Rectal smooth muscle tissue (tissue), 1 donor: ENCODE measurements around the gene CRTC1.

ENCODE experiments used
- H3K27ac ChIP-seq: one replicate; pipeline ENCODE4 v1.7.0; 2013; ENCODE audit warnings: low read depth, low read length, inconsistent platforms
- H3K27me3 ChIP-seq: one replicate; pipeline ENCODE4 v1.7.0; 2013; ENCODE audit warnings: low read length; ENCODE audit not compliant: control insufficient read depth, insufficient read depth
- H3K36me3 ChIP-seq: one replicate; pipeline ENCODE4 v1.7.0; 2013; ENCODE audit warnings: low read length; ENCODE audit not compliant: control insufficient read depth, insufficient read depth
- H3K4me1 ChIP-seq: one replicate; pipeline ENCODE4 v1.7.0; 2013; ENCODE audit warnings: low read length; ENCODE audit not compliant: control insufficient read depth, insufficient read depth
- H3K4me3 ChIP-seq: one replicate; pipeline ENCODE4 v1.7.0; 2013; ENCODE audit warnings: low read length
- H3K9ac ChIP-seq: one replicate; pipeline ENCODE4 v1.7.0; 2013; ENCODE audit warnings: low read length

CRTC1 gene

GRCh38 chr19:18666784-18667183 lies 16.7 kb upstream of the CRTC1 start:
- Histone ChIP-seq H3K27ac (peak overlapping the region; percentile 91), H3K9ac (no peak overlapping the region), H3K4me1 (peaks cover 20% of the 10 kb centered on the region), H3K27me3 (no peaks in the 10 kb centered on the region), H3K36me3 (peaks cover 19% of the 10 kb centered on the region), H3K4me3 (no peak overlapping the region)

- Histone ChIP-seq H3K27ac (no peak overlapping the region), H3K4me1 (peaks cover 27% of the 10 kb centered on the region), H3K9ac (no peak overlapping the region), H3K27me3 (no peaks in the 10 kb centered on the region), H3K4me3 (no peak overlapping the region), H3K36me3 (peaks cover 19% of the 10 kb centered on the region)
Observed at GRCh38 chr19:18667531-18668251, 15.8 kb upstream of the CRTC1 start.

GRCh38 chr19:18668252-18668631 lies 15.2 kb upstream of the CRTC1 start:
- Histone ChIP-seq H3K4me1 (peaks cover 26% of the 10 kb centered on the region), H3K27me3 (no peaks in the 10 kb centered on the region), H3K4me3 (no peak overlapping the region), H3K27ac (no peak overlapping the region), H3K9ac (no peak overlapping the region), H3K36me3 (peaks cover 19% of the 10 kb centered on the region)

GRCh38 chr19:18668744-18669523 lies 14.5 kb upstream of the CRTC1 start:
- Histone ChIP-seq H3K9ac (no peak overlapping the region), H3K27me3 (no peaks in the 10 kb centered on the region), H3K36me3 (peaks cover 19% of the 10 kb centered on the region), H3K27ac (no peak overlapping the region), H3K4me1 (peaks cover 23% of the 10 kb centered on the region), H3K4me3 (no peak overlapping the region)

GRCh38 chr19:18669524-18669817 lies 14.0 kb upstream of the CRTC1 start:
- H3K27ac ChIP-seq = no peak overlapping the region
- peaks cover 23% of the 10 kb centered on the region for H3K4me1 ChIP-seq
- peaks cover 19% of the 10 kb centered on the region for H3K36me3 ChIP-seq

GRCh38 chr19:18669883-18670282 lies 13.6 kb upstream of the CRTC1 start:
- no peak overlapping the region for H3K27ac ChIP-seq

More at GRCh38 chr19:18669524-18669817, 14.0 kb upstream of the CRTC1 start:
- no peak overlapping the region for H3K9ac ChIP-seq
- H3K4me3 ChIP-seq = no peak overlapping the region
- H3K27me3 ChIP-seq = no peaks in the 10 kb centered on the region

GRCh38 chr19:18670312-18670711 lies 13.2 kb upstream of the CRTC1 start:
- H3K9ac ChIP-seq = no peak overlapping the region
- peaks cover 19% of the 10 kb centered on the region for H3K36me3 ChIP-seq
- H3K27ac ChIP-seq = no peak overlapping the region
- H3K27me3 ChIP-seq = no peaks in the 10 kb centered on the region
- H3K4me1 ChIP-seq = peaks cover 22% of the 10 kb centered on the region
- no peak overlapping the region for H3K4me3 ChIP-seq

More at GRCh38 chr19:18669883-18670282, 13.6 kb upstream of the CRTC1 start:
- Histone ChIP-seq H3K4me1 (peaks cover 23% of the 10 kb centered on the region), H3K36me3 (peaks cover 19% of the 10 kb centered on the region), H3K4me3 (no peak overlapping the region), H3K9ac (no peak overlapping the region), H3K27me3 (no peaks in the 10 kb centered on the region)

- Histone ChIP-seq H3K27ac (peak overlapping the region; percentile 85), H3K27me3 (no peaks in the 10 kb centered on the region), H3K4me3 (no peak overlapping the region), H3K4me1 (peaks cover 12% of the 10 kb centered on the region), H3K9ac (no peak overlapping the region), H3K36me3 (peaks cover 16% of the 10 kb centered on the region)
Observed at GRCh38 chr19:18671303-18672043, 12.0 kb upstream of the CRTC1 start.

GRCh38 chr19:18672044-18672451 lies 11.4 kb upstream of the CRTC1 start:
- Histone ChIP-seq H3K4me1 (peaks cover 10% of the 10 kb centered on the region), H3K36me3 (peaks cover 16% of the 10 kb centered on the region), H3K4me3 (no peak overlapping the region), H3K9ac (no peak overlapping the region), H3K27me3 (no peaks in the 10 kb centered on the region), H3K27ac (peak overlapping the region; percentile 85)

- Histone ChIP-seq H3K27me3 (no peaks in the 10 kb centered on the region), H3K27ac (peak overlapping the region; percentile 85), H3K4me1 (peaks cover 10% of the 10 kb centered on the region), H3K9ac (no peak overlapping the region), H3K36me3 (peaks cover 15% of the 10 kb centered on the region), H3K4me3 (no peak overlapping the region)
Observed at GRCh38 chr19:18672606-18673337, 10.7 kb upstream of the CRTC1 start.

- H3K4me1 ChIP-seq = peaks cover 15% of the 10 kb centered on the region
- no peak overlapping the region for H3K9ac ChIP-seq
- no peaks in the 10 kb centered on the region for H3K27me3 ChIP-seq
- peaks cover 2% of the 10 kb centered on the region for H3K36me3 ChIP-seq
- no peak overlapping the region for H3K4me3 ChIP-seq
- H3K27ac ChIP-seq = peak overlapping the region; percentile 38
Observed at GRCh38 chr19:18674616-18675015, 8.9 kb upstream of the CRTC1 start.

GRCh38 chr19:18675779-18676178 lies 7.7 kb upstream of the CRTC1 start:
- H3K4me1 ChIP-seq = peaks cover 15% of the 10 kb centered on the region
- H3K4me3 ChIP-seq = no peak overlapping the region
- no peak overlapping the region for H3K27ac ChIP-seq
- H3K27me3 ChIP-seq = no peaks in the 10 kb centered on the region
- H3K36me3 ChIP-seq = no peaks in the 10 kb centered on the region
- H3K9ac ChIP-seq = no peak overlapping the region
